ENCODE results near the gene PLA2G15. TPM values are rescaled to one million over a fixed set of nuclear protein-coding genes. Genes with fewer than 3 reads are reported as not detected.

Gene PLA2G15
- total and polyA plus RNA-seq, 2 experiments from 2014 or later = 3.1 to 14.8 TPM

DNA sequence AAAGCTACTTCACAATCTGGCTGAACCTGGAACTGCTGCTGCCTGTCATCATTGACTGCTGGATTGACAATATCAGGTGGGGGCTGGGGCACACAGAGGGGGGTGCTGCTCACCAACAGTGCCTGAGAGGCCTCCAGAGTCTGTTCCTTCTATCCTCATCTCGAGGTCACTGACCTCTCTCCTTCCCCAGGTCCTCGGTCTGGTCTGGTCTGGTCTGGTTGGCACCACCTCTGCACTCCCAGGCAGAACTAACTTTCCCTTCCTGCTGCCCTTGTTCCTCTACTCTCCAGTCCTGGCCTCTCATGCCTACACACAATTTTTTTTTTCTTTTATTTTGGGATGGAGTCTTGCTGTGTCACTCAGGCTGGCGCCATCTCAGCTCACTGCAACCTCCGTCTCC lies 4.2 kb downstream of the PLA2G15 start (continued):
- TF ChIP-seq, protein P1, sequence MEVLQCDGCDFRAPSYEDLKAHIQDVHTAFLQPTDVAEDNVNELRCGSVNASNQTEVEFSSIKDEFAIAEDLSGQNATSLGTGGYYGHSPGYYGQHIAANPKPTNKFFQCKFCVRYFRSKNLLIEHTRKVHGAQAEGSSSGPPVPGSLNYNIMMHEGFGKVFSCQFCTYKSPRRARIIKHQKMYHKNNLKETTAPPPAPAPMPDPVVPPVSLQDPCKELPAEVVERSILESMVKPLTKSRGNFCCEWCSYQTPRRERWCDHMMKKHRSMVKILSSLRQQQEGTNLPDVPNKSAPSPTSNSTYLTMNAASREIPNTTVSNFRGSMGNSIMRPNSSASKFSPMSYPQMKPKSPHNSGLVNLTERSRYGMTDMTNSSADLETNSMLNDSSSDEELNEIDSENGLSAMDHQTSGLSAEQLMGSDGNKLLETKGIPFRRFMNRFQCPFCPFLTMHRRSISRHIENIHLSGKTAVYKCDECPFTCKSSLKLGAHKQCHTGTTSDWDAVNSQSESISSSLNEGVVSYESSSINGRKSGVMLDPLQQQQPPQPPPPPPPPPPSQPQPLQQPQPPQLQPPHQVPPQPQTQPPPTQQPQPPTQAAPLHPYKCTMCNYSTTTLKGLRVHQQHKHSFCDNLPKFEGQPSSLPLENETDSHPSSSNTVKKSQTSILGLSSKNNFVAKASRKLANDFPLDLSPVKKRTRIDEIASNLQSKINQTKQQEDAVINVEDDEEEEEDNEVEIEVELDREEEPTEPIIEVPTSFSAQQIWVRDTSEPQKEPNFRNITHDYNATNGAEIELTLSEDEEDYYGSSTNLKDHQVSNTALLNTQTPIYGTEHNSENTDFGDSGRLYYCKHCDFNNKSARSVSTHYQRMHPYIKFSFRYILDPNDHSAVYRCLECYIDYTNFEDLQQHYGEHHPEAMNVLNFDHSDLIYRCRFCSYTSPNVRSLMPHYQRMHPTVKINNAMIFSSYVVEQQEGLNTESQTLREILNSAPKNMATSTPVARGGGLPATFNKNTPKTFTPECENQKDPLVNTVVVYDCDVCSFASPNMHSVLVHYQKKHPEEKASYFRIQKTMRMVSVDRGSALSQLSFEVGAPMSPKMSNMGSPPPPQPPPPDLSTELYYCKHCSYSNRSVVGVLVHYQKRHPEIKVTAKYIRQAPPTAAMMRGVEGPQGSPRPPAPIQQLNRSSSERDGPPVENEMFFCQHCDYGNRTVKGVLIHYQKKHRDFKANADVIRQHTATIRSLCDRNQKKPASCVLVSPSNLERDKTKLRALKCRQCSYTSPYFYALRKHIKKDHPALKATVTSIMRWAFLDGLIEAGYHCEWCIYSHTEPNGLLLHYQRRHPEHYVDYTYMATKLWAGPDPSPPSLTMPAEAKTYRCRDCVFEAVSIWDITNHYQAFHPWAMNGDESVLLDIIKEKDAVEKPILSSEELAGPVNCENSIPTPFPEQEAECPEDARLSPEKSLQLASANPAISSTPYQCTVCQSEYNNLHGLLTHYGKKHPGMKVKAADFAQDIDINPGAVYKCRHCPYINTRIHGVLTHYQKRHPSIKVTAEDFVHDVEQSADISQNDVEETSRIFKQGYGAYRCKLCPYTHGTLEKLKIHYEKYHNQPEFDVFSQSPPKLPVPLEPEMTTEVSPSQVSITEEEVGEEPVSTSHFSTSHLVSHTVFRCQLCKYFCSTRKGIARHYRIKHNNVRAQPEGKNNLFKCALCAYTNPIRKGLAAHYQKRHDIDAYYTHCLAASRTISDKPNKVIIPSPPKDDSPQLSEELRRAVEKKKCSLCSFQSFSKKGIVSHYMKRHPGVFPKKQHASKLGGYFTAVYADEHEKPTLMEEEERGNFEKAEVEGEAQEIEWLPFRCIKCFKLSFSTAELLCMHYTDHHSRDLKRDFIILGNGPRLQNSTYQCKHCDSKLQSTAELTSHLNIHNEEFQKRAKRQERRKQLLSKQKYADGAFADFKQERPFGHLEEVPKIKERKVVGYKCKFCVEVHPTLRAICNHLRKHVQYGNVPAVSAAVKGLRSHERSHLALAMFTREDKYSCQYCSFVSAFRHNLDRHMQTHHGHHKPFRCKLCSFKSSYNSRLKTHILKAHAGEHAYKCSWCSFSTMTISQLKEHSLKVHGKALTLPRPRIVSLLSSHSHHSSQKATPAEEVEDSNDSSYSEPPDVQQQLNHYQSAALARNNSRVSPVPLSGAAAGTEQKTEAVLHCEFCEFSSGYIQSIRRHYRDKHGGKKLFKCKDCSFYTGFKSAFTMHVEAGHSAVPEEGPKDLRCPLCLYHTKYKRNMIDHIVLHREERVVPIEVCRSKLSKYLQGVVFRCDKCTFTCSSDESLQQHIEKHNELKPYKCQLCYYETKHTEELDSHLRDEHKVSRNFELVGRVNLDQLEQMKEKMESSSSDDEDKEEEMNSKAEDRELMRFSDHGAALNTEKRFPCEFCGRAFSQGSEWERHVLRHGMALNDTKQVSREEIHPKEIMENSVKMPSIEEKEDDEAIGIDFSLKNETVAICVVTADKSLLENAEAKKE (CRISPR knock-in tag; IDR thresholded peaks at IDR 0.05) = no peak
- no peak for TF ChIP-seq EZH2phosphoT487 (IDR thresholded peaks at IDR 0.05; ENCODE audit: unreplicated experiment)

DNA sequence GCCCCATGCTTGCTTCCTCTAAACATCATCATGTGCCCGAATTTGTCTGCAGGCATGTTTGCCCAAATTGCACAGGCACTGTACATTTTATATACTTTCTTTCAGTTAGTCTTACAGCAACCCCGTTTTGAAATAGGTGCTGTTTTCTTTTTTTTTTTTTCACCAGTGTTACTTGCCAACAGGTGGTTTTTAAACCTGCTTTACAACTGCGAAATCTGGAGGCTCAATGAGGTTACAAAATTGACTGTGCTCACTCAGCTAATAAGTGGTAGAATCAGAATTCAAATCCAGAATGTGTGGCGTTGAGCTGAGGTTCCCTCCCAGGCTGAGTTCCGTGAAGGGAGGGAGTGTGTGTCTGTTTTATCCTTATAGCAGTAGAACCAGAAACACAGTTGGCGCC lies 5.8 kb downstream of the PLA2G15 start:
- Histone ChIP-seq H3F3A (replicated peaks; ENCODE audit: low read depth) (no peaks in the 10 kb centered on the region), H2AFZ (no peak overlapping the region), H3K27ac (ENCODE audit: low read depth) (no peak overlapping the region), H4K20me1 (replicated peaks; ENCODE audit: insufficient read depth) (no peaks in the 10 kb centered on the region), H3K4me1 (ENCODE audit: insufficient read depth) (no peaks in the 10 kb centered on the region), H3K79me2 (replicated peaks; ENCODE audit: insufficient read depth) (no peaks in the 10 kb centered on the region), H3K9me2 (ENCODE audit: insufficient read depth) (no peaks in the 10 kb centered on the region), H3K36me3 (ENCODE audit: insufficient read depth) (no peaks in the 10 kb centered on the region), H3K4me2 (no peak overlapping the region), H3K4me3 (no peak overlapping the region), H3K27me3 (ENCODE audit: insufficient read depth) (no peaks in the 10 kb centered on the region)
- H3K4me3 Mint-ChIP-seq = no peak overlapping the region
- DNase-seq (ENCODE audit: low spot score) (no peak), ATAC-seq (no peak)
- peaks cover 9% of the 10 kb centered on the region for H3K27me3 Mint-ChIP-seq (ENCODE audit: insufficient read depth, low read depth, poor library complexity)
- no peaks in the 10 kb centered on the region for H3K9me3 Mint-ChIP-seq
- H3K4me1 Mint-ChIP-seq = no peaks in the 10 kb centered on the region
- peaks cover 2% of the 10 kb centered on the region; the same call in 1 of the 3 replicates for H3K36me3 Mint-ChIP-seq (ENCODE audit: low read depth)
- H3K27ac Mint-ChIP-seq = no peak overlapping the region
- TF ChIP-seq, protein P2, sequence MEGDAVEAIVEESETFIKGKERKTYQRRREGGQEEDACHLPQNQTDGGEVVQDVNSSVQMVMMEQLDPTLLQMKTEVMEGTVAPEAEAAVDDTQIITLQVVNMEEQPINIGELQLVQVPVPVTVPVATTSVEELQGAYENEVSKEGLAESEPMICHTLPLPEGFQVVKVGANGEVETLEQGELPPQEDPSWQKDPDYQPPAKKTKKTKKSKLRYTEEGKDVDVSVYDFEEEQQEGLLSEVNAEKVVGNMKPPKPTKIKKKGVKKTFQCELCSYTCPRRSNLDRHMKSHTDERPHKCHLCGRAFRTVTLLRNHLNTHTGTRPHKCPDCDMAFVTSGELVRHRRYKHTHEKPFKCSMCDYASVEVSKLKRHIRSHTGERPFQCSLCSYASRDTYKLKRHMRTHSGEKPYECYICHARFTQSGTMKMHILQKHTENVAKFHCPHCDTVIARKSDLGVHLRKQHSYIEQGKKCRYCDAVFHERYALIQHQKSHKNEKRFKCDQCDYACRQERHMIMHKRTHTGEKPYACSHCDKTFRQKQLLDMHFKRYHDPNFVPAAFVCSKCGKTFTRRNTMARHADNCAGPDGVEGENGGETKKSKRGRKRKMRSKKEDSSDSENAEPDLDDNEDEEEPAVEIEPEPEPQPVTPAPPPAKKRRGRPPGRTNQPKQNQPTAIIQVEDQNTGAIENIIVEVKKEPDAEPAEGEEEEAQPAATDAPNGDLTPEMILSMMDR (conservative IDR thresholded peaks at IDR 0.05; ENCODE audit: low read depth in 2 of 2) = no peak
- TF ChIP-seq, protein P3, sequence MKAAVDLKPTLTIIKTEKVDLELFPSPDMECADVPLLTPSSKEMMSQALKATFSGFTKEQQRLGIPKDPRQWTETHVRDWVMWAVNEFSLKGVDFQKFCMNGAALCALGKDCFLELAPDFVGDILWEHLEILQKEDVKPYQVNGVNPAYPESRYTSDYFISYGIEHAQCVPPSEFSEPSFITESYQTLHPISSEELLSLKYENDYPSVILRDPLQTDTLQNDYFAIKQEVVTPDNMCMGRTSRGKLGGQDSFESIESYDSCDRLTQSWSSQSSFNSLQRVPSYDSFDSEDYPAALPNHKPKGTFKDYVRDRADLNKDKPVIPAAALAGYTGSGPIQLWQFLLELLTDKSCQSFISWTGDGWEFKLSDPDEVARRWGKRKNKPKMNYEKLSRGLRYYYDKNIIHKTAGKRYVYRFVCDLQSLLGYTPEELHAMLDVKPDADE (IDR thresholded peaks at IDR 0.05) = no peak
- TF ChIP-seq JUNB (IDR thresholded peaks at IDR 0.05; ENCODE audit: unreplicated experiment) = no peak
- no peak for TF ChIP-seq EZH2phosphoT487 (IDR thresholded peaks at IDR 0.05; ENCODE audit: unreplicated experiment)
- TF ChIP-seq, protein P4, sequence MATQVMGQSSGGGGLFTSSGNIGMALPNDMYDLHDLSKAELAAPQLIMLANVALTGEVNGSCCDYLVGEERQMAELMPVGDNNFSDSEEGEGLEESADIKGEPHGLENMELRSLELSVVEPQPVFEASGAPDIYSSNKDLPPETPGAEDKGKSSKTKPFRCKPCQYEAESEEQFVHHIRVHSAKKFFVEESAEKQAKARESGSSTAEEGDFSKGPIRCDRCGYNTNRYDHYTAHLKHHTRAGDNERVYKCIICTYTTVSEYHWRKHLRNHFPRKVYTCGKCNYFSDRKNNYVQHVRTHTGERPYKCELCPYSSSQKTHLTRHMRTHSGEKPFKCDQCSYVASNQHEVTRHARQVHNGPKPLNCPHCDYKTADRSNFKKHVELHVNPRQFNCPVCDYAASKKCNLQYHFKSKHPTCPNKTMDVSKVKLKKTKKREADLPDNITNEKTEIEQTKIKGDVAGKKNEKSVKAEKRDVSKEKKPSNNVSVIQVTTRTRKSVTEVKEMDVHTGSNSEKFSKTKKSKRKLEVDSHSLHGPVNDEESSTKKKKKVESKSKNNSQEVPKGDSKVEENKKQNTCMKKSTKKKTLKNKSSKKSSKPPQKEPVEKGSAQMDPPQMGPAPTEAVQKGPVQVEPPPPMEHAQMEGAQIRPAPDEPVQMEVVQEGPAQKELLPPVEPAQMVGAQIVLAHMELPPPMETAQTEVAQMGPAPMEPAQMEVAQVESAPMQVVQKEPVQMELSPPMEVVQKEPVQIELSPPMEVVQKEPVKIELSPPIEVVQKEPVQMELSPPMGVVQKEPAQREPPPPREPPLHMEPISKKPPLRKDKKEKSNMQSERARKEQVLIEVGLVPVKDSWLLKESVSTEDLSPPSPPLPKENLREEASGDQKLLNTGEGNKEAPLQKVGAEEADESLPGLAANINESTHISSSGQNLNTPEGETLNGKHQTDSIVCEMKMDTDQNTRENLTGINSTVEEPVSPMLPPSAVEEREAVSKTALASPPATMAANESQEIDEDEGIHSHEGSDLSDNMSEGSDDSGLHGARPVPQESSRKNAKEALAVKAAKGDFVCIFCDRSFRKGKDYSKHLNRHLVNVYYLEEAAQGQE (IDR thresholded peaks at IDR 0.05; ENCODE audit: unreplicated experiment) = no peak
- TF ChIP-seq ZNF114 (CRISPR knock-in tag; IDR thresholded peaks at IDR 0.05) = no peak

Measured in GM23338 (cell line).